Small intestine (tissue), 7 donors: ENCODE measurements around the gene TCL1B. TPM values are rescaled to one million over a fixed set of nuclear protein-coding genes. Genes with fewer than 3 reads are reported as not detected.
"Not testable (repeated sequence)": the region's sequence is repeated elsewhere in the genome, so short reads cannot be mapped to it uniquely, and the experiment has no call there.

Source experiments
- DNase-seq, 2 donors: peaks; one replicate each; pipeline versions ENCODE4 v3.0.0 to v3.0.0-alpha.2; 2013
- FAIRE-seq: peaks from 2 replicates; lab custom pipeline; 2012; peaks lifted over from hg19 to GRCh38; lab: Jason Lieb, UNC
- H3K27ac ChIP-seq, 3 donors: one replicate each; pipeline ENCODE4 v1.5.1; 2013; ENCODE audit warnings: low read length in 2 of 3, mild to moderate bottlenecking in 2 of 3, control low read depth in 1 of 3, inconsistent platforms in 1 of 3, low read depth in 1 of 3, moderate library complexity in 1 of 3
- H3K27me3 ChIP-seq, 3 donors: one replicate each; pipeline ENCODE4 v1.6.1; 2013; ENCODE audit warnings: low read length in 3 of 3, inconsistent platforms in 1 of 3; ENCODE audit not compliant: control insufficient read depth in 3 of 3, insufficient read depth in 3 of 3
- H3K36me3 ChIP-seq, 3 donors: one replicate each; pipeline ENCODE4 v1.6.1; 2013; ENCODE audit warnings: low read length in 3 of 3, inconsistent platforms in 1 of 3, low read depth in 1 of 3, mild to moderate bottlenecking in 1 of 3, moderate library complexity in 1 of 3; ENCODE audit not compliant: control insufficient read depth in 3 of 3, insufficient read depth in 2 of 3
- H3K4me1 ChIP-seq, 3 donors: one replicate each; pipeline ENCODE4 v1.6.1; 2013; ENCODE audit warnings: low read length in 2 of 3, inconsistent platforms in 1 of 3, low read depth in 1 of 3, mild to moderate bottlenecking in 1 of 3, moderate library complexity in 1 of 3; ENCODE audit not compliant: control insufficient read depth in 3 of 3, insufficient read depth in 2 of 3
- H3K4me3 ChIP-seq, 3 donors: one replicate each; pipeline ENCODE4 v1.5.1; 2013; ENCODE audit warnings: low read length in 3 of 3, control low read depth in 1 of 3, inconsistent platforms in 1 of 3, low read depth in 1 of 3, mild to moderate bottlenecking in 1 of 3, moderate library complexity in 1 of 3
- H3K9me3 ChIP-seq, 2 donors: one replicate each; pipeline ENCODE4 v1.6.1; 2013; ENCODE audit warnings: low read depth in 1 of 2, low read length in 1 of 2; ENCODE audit not compliant: control insufficient read depth in 2 of 2, insufficient read depth in 1 of 2
- WGBS, 3 donors: extraction: QIAGEN DNeasy Blood & Tissue Kit; methylation state at CpG; one replicate each; pipeline ENCODE4 v1.1.7; 2013; 5-methylcytosine and 5-hydroxymethylcytosine counted together
- polyA plus RNA-seq, 4 donors: library from polyadenylated mRNA; stranded (reverse) in 3 of 4; unstranded in 1 of 4; fragments of 200-250 nt in 3 of 4; fragments of 120-200 nt in 1 of 4; gene quantifications; one replicate each; pipeline versions ENCODE4 v1.2.1 to v1.2.3, GENCODE V29; 2013
- donor health status: healthy with polysubstance abuse.
- donor health status: control.
- donor health status: control.
- donor health status: Bipolar disorder and iron deficiency.
- donor health status: healthy.

Gene TCL1B
- polyA plus RNA-seq, 4 donors, result 0.06 TPM; not detected in 3

GRCh38 chr14:95663226-95663797 is 22.9 kb upstream of the TCL1B start:
- Histone ChIP-seq H3K36me3 (no peaks in the 10 kb centered on the region), H3K4me1 (peaks cover 0 to 2% (median 0%) of the 10 kb centered on the region in 3 donors), H3K27me3 (peaks cover 0 to 6% (median 6%) of the 10 kb centered on the region in 3 donors), H3K4me3 (no peak overlapping the region), H3K27ac (peak overlapping the region in 1 of 3 donors; percentile 17), H3K9me3 (no peaks in the 10 kb centered on the region)
- DNase-seq (no peak), FAIRE-seq (no peak)
- WGBS, 3 donors, result 16 to 55% (median 18%) methylated on average over 5 of the region's 5 CpGs

- no peak for FAIRE-seq
Observed at GRCh38 chr14:95664066-95664465, 22.2 kb upstream of the TCL1B start.

GRCh38 chr14:95664546-95664945 is 21.7 kb upstream of the TCL1B start:
- Histone ChIP-seq H3K9me3 (no peaks in the 10 kb centered on the region), H3K4me3 (no peak overlapping the region), H3K36me3 (no peaks in the 10 kb centered on the region), H3K4me1 (peaks cover 0 to 2% (median 0%) of the 10 kb centered on the region in 3 donors), H3K27me3 (peaks cover 0 to 6% (median 5%) of the 10 kb centered on the region in 3 donors), H3K27ac (no peak overlapping the region)
- no peak for FAIRE-seq
- no peak for DNase-seq
- 73 to 87% (median 75%) methylated on average over 8 of the region's 8 CpGs for WGBS, 3 donors

More at GRCh38 chr14:95664066-95664465, 22.2 kb upstream of the TCL1B start:
- 61 to 88% (median 69%) methylated on average over 3 of the region's 3 CpGs for WGBS, 3 donors
- H3K27me3 ChIP-seq, result peaks cover 0 to 6% (median 5%) of the 10 kb centered on the region in 3 donors
- no peak overlapping the region for H3K27ac ChIP-seq
- H3K4me3 ChIP-seq, result no peak overlapping the region
- no peak for DNase-seq
- no peaks in the 10 kb centered on the region for H3K36me3 ChIP-seq
- H3K4me1 ChIP-seq, result peaks cover 0 to 2% (median 0%) of the 10 kb centered on the region in 3 donors
- H3K9me3 ChIP-seq, result no peaks in the 10 kb centered on the region

- H3K36me3 ChIP-seq, H3K27me3 ChIP-seq, H3K4me3 ChIP-seq, FAIRE-seq, H3K27ac ChIP-seq, H3K9me3 ChIP-seq, H3K4me1 ChIP-seq, DNase-seq: not testable (repeated sequence)
- 58 to 75% (median 65%) methylated on average over 8 of the region's 8 CpGs for WGBS, 3 donors
Observed at GRCh38 chr14:95665530-95665929, 20.7 kb upstream of the TCL1B start.

- Histone ChIP-seq H3K9me3 (no peaks in the 10 kb centered on the region), H3K4me1 (peaks cover 0 to 2% (median 0%) of the 10 kb centered on the region in 3 donors), H3K4me3 (no peak overlapping the region), H3K36me3 (no peaks in the 10 kb centered on the region), H3K27ac (no peak overlapping the region), H3K27me3 (peaks cover 0 to 5% (median 0%) of the 10 kb centered on the region in 3 donors)
- 71 to 89% (median 78%) methylated on average over 5 of the region's 5 CpGs for WGBS, 3 donors
- DNase-seq (no peak), FAIRE-seq (no peak)
Observed at GRCh38 chr14:95666450-95666849, 19.8 kb upstream of the TCL1B start.

GRCh38 chr14:95667249-95667693 is 19.0 kb upstream of the TCL1B start:
- H3K27me3 ChIP-seq, result peaks cover 0 to 5% (median 0%) of the 10 kb centered on the region in 3 donors
- H3K4me3 ChIP-seq, result no peak overlapping the region
- DNase-seq, result no peak
- 11 to 22% (median 13%) methylated on average over 3 of the region's 3 CpGs for WGBS, 3 donors
- H3K4me1 ChIP-seq, result peaks cover 0 to 2% (median 0%) of the 10 kb centered on the region in 3 donors
- no peaks in the 10 kb centered on the region for H3K9me3 ChIP-seq
- no peaks in the 10 kb centered on the region for H3K36me3 ChIP-seq
- no peak for FAIRE-seq
- no peak overlapping the region for H3K27ac ChIP-seq

GRCh38 chr14:95668235-95668772 is 17.9 kb upstream of the TCL1B start:
- WGBS, 3 donors, result 80 to 87% (median 85%) methylated on average over 10 of the region's 10 CpGs
- no peaks in the 10 kb centered on the region for H3K9me3 ChIP-seq
- H3K27me3 ChIP-seq, result peaks cover 0 to 5% (median 0%) of the 10 kb centered on the region in 3 donors
- H3K4me1 ChIP-seq, result no peaks in the 10 kb centered on the region
- no peak overlapping the region for H3K4me3 ChIP-seq
- no peaks in the 10 kb centered on the region for H3K36me3 ChIP-seq
- H3K27ac ChIP-seq, result no peak overlapping the region
- FAIRE-seq (no peak), DNase-seq (no peak)

- Histone ChIP-seq H3K27ac (no peak overlapping the region), H3K36me3 (no peaks in the 10 kb centered on the region), H3K4me3 (no peak overlapping the region), H3K9me3 (no peaks in the 10 kb centered on the region), H3K27me3 (no peaks in the 10 kb centered on the region), H3K4me1 (no peaks in the 10 kb centered on the region)
- no peak for DNase-seq
- FAIRE-seq, result no peak
- WGBS, 3 donors, result 29 to 63% (median 35%) methylated on average over 4 of the region's 4 CpGs
Observed at GRCh38 chr14:95674613-95675012, 11.6 kb upstream of the TCL1B start.
